Stimulated activated CD4-positive, alpha-beta T cell treated with anti-CD3 and anti-CD28 coated beads, TNF-alpha, amount 100 ng/mL, for 4 hours (primary cell): ENCODE measurements around the gene OR6F1.
"Not testable (repeated sequence)": the region's sequence is repeated elsewhere in the genome, so short reads cannot be mapped to it uniquely, and the experiment has no call there.

Source experiments
- DNase-seq, 3 experiments: peaks; one replicate each; pipeline ENCODE4 v3.0.0-alpha.2; 2020; ENCODE audit warnings: low read depth in 3 of 3

Gene OR6F1

GRCh38 chr1:247716546-247716945, at the start of gene OR6F1:
OR6F1 (minus strand) TSS chr1:247716646; CDS start chr1:247712755, 3,891 bp downstream.
- no peak for DNase-seq

DNA sequence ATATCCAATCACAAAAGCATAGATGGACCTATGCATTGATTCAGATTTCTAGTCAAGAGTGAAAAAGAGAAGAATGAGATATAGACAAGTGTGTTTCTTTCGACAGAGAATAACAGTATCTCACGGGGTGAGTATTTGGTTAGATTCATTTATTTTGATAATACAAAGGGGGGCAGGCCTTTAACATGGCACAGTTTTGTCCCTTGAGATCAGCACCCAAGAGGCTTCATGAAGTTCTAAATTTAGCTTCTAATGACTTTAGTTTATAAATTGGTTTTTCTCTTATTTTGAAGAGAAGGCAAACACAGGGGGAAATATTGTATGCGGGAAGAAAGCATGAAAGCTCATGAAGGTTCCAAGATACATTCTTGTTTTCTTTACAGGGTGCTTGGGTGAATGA, 44.0 kb upstream of the OR6F1 start, which contains the start of gene OR1C1:
OR1C1 (minus strand) TSS at position 101 of the 400 bp plus-strand sequence. CDS start 2,150 bp downstream, outside the sequence.
- no peak for DNase-seq

- DNase-seq: not testable (repeated sequence)
Observed at GRCh38 chr1:247754311-247754710, 37.9 kb upstream of the OR6F1 start.

DNA sequence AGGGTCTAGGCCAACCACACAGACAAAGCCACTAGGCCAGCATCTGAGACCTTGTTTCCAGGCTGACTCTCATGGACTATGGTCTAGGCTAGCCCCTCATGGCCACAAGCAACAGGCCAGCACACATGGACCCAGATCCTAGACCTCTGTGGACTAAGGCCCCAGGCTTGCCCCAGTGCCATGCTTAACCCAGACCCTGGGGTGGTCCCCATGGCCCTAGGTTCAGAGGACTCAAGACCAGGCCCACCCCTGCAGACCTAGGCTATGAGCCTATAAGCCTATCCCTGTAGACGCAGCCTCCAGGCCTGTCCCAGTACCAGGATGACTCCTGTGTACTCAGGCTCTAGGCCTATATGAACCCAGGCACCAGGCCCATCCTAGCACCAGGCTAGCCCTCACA, 33.4 kb upstream of the OR6F1 start:
- no peak for DNase-seq

- no peak for DNase-seq
Observed at GRCh38 chr1:247748041-247748440, 31.6 kb upstream of the OR6F1 start, which contains the start of gene OR14A2. OR14A2 (minus strand) TSS chr1:247748141.

GRCh38 chr1:247747616-247748015, 31.2 kb upstream of the OR6F1 start:
- no peak for DNase-seq

DNA sequence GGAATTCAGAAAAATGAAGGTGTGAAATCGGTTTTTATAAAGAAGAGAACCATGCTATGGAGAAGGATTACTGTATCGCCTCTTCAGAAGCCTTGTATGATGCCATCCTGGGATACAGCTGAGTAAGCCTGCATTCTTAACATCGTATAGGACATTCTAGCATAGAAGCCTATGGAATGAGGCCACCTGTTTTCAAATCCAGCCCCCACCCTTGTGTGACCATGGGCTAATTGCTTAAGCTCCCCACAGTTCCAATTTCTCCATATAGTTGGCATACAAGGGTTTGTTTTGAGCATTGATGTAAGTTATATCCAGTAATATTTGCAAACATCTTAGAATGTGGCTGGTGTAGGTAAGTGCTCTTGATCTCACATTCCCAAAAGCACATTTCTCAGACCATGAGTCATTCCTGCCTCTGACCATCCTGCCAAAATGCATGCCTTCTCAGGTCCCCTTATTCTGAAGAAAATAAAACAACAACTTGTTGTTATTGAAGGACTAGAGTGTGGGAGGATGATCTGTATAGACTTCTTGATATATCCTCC, 30.0 kb upstream of the OR6F1 start:
- no peak for DNase-seq

- DNase-seq: not testable (repeated sequence)
Observed at GRCh38 chr1:247742215-247742760, 25.8 kb upstream of the OR6F1 start.

- DNase-seq: no peak
Observed at GRCh38 chr1:247741756-247742155, 25.3 kb upstream of the OR6F1 start.

DNA sequence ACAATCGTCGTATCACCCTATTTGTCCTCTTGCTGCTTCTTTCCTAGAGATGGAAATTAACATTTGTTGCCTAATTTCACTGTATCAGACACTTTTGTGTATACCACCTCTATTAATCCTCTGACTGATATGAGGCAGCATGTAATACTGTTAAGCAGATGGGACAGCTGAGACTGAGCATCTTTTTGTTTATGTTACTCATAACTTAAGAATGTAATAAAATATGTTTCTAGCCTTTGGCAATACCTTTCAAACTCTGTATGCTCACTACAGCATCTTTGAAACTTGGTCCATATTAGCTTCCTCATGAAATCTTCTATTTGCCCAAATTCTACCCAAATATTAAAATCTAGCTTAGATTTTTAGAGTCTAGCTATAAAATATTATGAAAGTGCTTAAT, 24.3 kb upstream of the OR6F1 start:
- no peak for DNase-seq

- no peak for DNase-seq
Observed at GRCh38 chr1:247738315-247738714, 21.9 kb upstream of the OR6F1 start, which contains the start of gene OR14K1. OR14K1 (plus strand) TSS chr1:247738615; CDS start chr1:247738615, 0 bp downstream.

DNA sequence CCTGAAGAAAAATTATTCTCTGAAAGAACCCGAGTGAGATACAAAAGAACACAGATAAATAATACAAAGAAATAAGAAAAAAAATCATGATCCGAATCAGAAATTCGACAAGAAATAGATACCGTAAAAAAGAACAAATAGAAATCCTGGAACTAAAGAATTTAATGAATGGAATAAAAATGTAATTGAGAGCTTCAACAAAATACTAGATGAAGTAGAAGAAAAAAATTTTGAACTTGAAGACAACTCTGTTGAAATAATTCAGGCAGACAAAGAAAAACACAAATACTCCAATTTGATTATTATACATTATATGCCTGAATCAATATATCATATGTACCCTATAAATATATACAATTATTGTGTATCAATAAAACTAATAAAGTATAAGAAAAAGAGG, 4.8 kb upstream of the OR6F1 start:
- no peak for DNase-seq

GRCh38 chr1:247713753-247714152, 2.7 kb downstream of the OR6F1 start:
- DNase-seq: no peak

- DNase-seq: not testable (repeated sequence)
Observed at GRCh38 chr1:247710681-247711080, 5.8 kb downstream of the OR6F1 start.

DNA sequence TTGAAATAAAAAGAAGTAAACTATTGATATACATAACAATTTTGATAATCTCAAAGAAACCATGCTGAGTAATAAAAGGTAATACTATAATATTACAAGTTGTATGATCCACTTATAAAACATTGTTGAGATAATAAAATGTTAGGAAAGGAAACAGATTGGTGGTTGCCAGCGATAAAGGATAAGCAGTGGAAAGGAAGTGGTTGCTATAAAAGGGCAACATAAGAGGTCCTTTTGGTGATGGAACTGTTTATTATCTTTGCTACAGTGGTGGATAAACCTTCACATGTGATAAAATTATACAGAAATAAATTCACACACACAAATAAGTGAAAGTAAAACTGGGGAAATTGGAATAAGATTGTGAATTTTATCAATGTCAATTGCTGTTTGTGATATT, 15.1 kb downstream of the OR6F1 start:
- no peak for DNase-seq

GRCh38 chr1:247681288-247681897, 35.1 kb downstream of the OR6F1 start:
- DNase-seq: no peak

GRCh38 chr1:247680171-247680570, 36.3 kb downstream of the OR6F1 start:
- no peak for DNase-seq

DNA sequence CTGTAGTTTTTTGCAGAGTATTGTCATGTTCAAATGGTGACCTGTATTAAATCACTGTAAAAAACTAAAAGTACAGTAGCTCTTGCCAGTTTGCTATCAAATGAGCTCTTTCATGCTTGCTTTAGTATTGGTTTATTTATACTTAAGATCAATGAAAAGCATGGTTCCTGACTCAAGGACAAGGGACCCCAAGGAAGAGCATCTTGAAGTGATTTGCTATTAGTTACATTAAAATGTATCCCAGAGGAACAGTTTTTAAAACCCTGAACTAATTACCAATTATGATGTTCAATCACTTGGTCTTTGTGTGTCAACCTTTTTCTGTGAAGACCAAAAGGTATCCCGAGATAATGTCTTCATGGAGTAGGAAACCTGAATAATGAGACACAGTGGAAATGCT, 36.8 kb downstream of the OR6F1 start, which contains the start of gene OR13G1:
OR13G1 (minus strand) TSS at position 101 of the 400 bp plus-strand sequence. CDS start 6,698 bp downstream, outside the sequence.
- no peak for DNase-seq

GRCh38 chr1:247669225-247669624, 47.2 kb downstream of the OR6F1 start:
- no peak for DNase-seq
